WTC11 (cell line): ENCODE results near the gene KLHL29. TPM values are rescaled to one million over a fixed set of nuclear protein-coding genes. Genes with fewer than 3 reads are reported as not detected.
A peak's percentile ranks its signal among the peaks of the same experiment; 100 is the strongest.

Experiments used
- ATAC-seq: fragments of 200-7000 bp; cut with Tn5 transposase; 2 replicates; pipeline ENCODE4 v1.10.0; 2021; ENCODE audit warnings: mild to moderate bottlenecking, moderate library complexity
- CTCF ChIA-PET: fragments of 300-600 bp; sonication (Branson Sonifier 250); formaldehyde crosslinking; loops from one replicate; lab custom pipeline; 2021; ENCODE audit warnings: antibody characterized with exemption; lab: Charles Lee
- POLR2A ChIA-PET: fragments of 350-600 bp; sonication (Branson Sonifier 250); formaldehyde crosslinking; loops from one replicate; lab custom pipeline; 2021; ENCODE audit warnings: antibody characterized with exemption; lab: Charles Lee
- DNase-seq: peaks from one replicate; pipeline ENCODE4 v3.0.0; 2021; ENCODE audit warnings: low spot score
- H3K27ac Mint-ChIP-seq: 2 replicates; pipeline ENCODE4 v1.8.0; 2021; ENCODE audit warnings: mixed read lengths
- H3K27me3 Mint-ChIP-seq: 2 replicates; pipeline ENCODE4 v1.8.0; 2021; ENCODE audit warnings: low read depth, mild to moderate bottlenecking, moderate library complexity, mixed read lengths
- H3K36me3 Mint-ChIP-seq: 2 replicates; pipeline ENCODE4 v1.8.0; 2021; ENCODE audit warnings: mixed read lengths
- H3K4me1 Mint-ChIP-seq: 2 replicates; pipeline ENCODE4 v1.8.0; 2022; ENCODE audit warnings: mixed read lengths
- H3K4me3 Mint-ChIP-seq: 2 replicates; pipeline ENCODE4 v1.8.0; 2021; ENCODE audit warnings: mild to moderate bottlenecking, moderate library complexity, mixed read lengths
- H3K9me3 Mint-ChIP-seq: 2 replicates; pipeline ENCODE4 v1.8.0; 2021; ENCODE audit warnings: mixed read lengths
- ESRRA ChIP-seq: sonication (generic); formaldehyde crosslinking; IDR thresholded peaks from 2 replicates; pipeline ENCODE4 v1.8.1; 2022; ENCODE audit warnings: mild to moderate bottlenecking, missing genetic modification reagents, borderline replicate concordance
- FOXJ3 ChIP-seq: sonication (generic); formaldehyde crosslinking; IDR thresholded peaks from 2 replicates; pipeline ENCODE4 v1.9.0; 2021; ENCODE audit warnings: missing genetic modification reagents, mild to moderate bottlenecking, borderline replicate concordance
- JAZF1 ChIP-seq: fragments of 250-450 bp; sonication (Bioruptor Pico); IDR thresholded peaks from 2 replicates; pipeline ENCODE4 v1.9.0; 2021; ENCODE audit warnings: moderate library complexity, mild to moderate bottlenecking, inconsistent platforms
- NFATC4 ChIP-seq: fragments of 250-450 bp; sonication (Bioruptor Pico); IDR thresholded peaks from 2 replicates; pipeline ENCODE4 v1.9.0; 2021; ENCODE audit warnings: mild to moderate bottlenecking
- NFYB ChIP-seq: sonication (generic); formaldehyde crosslinking; conservative IDR thresholded peaks from 2 replicates; pipeline ENCODE4 v1.8.0; 2022; ENCODE audit warnings: low read depth, missing genetic modification reagents
- RELA ChIP-seq: sonication (generic); formaldehyde crosslinking; IDR thresholded peaks from 2 replicates; pipeline ENCODE4 v1.8.1; 2022; ENCODE audit warnings: missing genetic modification reagents, mild to moderate bottlenecking, borderline replicate concordance
- TP53 ChIP-seq: sonication (generic); formaldehyde crosslinking; IDR thresholded peaks from 2 replicates; pipeline ENCODE4 v1.8.1; 2023; ENCODE audit warnings: mild to moderate bottlenecking, missing genetic modification reagents
- ZNF138 ChIP-seq: sonication (generic); formaldehyde crosslinking; conservative IDR thresholded peaks from 2 replicates; pipeline ENCODE4 v1.8.1; 2022; ENCODE audit warnings: mild to moderate bottlenecking, moderate library complexity, missing genetic modification reagents
- ZNF317 ChIP-seq: sonication (generic); formaldehyde crosslinking; IDR thresholded peaks from 2 replicates; pipeline ENCODE4 v1.8.1; 2023; ENCODE audit warnings: low read depth, mild to moderate bottlenecking, moderate library complexity, missing genetic modification reagents, borderline replicate concordance
- ZNF423 ChIP-seq: fragments of 250-450 bp; sonication (Bioruptor Pico); IDR thresholded peaks from 2 replicates; pipeline ENCODE4 v2.1.2; 2022; ENCODE audit warnings: mild to moderate bottlenecking, moderate library complexity
- total RNA-seq: library from RNA; stranded (reverse); gene quantifications from 3 replicates; pipeline ENCODE4 v1.2.3, GENCODE V29; 2021
- TF ChIP-seq, protein P1 (sequence below): fragments of 250-450 bp; sonication (Bioruptor Pico); IDR thresholded peaks from 2 replicates; pipeline ENCODE4 v1.9.0; 2021; ENCODE audit warnings: mild to moderate bottlenecking
- TF ChIP-seq, protein P2 (sequence below): sonication (generic); formaldehyde crosslinking; IDR thresholded peaks from 2 replicates; pipeline ENCODE4 v1.8.0; 2023; ENCODE audit warnings: missing genetic modification reagents, mild to moderate bottlenecking, borderline replicate concordance
- TF ChIP-seq, protein P3 (sequence below): sonication (generic); formaldehyde crosslinking; IDR thresholded peaks from 2 replicates; pipeline ENCODE4 v1.8.1; 2023; ENCODE audit warnings: mild to moderate bottlenecking, missing genetic modification reagents, moderate library complexity
- TF ChIP-seq, protein P4 (sequence below): sonication (generic); formaldehyde crosslinking; conservative IDR thresholded peaks from 2 replicates; pipeline ENCODE4 v1.8.1; 2022; ENCODE audit warnings: mild to moderate bottlenecking, missing genetic modification reagents
- TF ChIP-seq, protein P5 (sequence below): sonication (generic); formaldehyde crosslinking; IDR thresholded peaks from 2 replicates; pipeline ENCODE4 v1.8.1; 2023; ENCODE audit warnings: mild to moderate bottlenecking, missing genetic modification reagents
- TF ChIP-seq, protein P6 (sequence below): sonication (generic); formaldehyde crosslinking; IDR thresholded peaks from 2 replicates; pipeline ENCODE4 v1.8.1; 2022; ENCODE audit warnings: mild to moderate bottlenecking, missing genetic modification reagents, moderate library complexity, borderline replicate concordance
- TF ChIP-seq, protein P7 (sequence below): fragments of 250-450 bp; sonication (Bioruptor Pico); IDR thresholded peaks from 2 replicates; pipeline ENCODE4 v1.8.0; 2021; ENCODE audit warnings: mild to moderate bottlenecking
- TF ChIP-seq, protein P8 (sequence below): sonication (generic); formaldehyde crosslinking; IDR thresholded peaks from 2 replicates; pipeline ENCODE4 v1.8.0; 2022; ENCODE audit warnings: mild to moderate bottlenecking, missing genetic modification reagents
- TF ChIP-seq, protein P9 (sequence below): sonication (generic); formaldehyde crosslinking; IDR thresholded peaks from 2 replicates; pipeline ENCODE4 v1.8.1; 2023; ENCODE audit warnings: mild to moderate bottlenecking, missing genetic modification reagents

KLHL29 gene
- total RNA-seq, 1 experiment from 2014 or later, result 7.1 TPM

DNA sequence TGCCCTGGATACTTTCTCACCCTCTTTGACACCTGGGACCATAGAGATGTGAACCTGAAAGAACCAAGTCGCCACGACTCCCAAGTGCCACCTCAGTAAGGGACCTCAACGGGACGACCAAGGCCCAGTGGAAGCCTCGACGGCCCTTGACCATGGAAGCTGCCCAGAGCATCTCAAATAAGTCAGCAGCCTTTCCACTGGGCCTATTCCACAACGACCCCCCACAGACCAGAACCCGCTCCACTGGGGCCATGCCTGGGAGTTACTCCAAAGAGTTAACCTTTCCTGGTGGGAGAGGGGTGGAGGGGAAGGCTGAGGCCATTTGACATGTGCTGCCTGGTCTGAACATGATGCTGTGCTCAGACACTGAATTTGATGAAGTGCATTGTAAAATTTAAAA, 146.9 kb downstream of the KLHL29 start:
- Mint-ChIP-seq H3K27me3 (no peaks in the 10 kb centered on the region), H3K4me1 (peaks cover 26% of the 10 kb centered on the region), H3K4me3 (no peak overlapping the region), H3K27ac (no peak overlapping the region), H3K9me3 (no peaks in the 10 kb centered on the region), H3K36me3 (no peaks in the 10 kb centered on the region)
- ATAC-seq, result no peak
- TF ChIP-seq, protein P1, sequence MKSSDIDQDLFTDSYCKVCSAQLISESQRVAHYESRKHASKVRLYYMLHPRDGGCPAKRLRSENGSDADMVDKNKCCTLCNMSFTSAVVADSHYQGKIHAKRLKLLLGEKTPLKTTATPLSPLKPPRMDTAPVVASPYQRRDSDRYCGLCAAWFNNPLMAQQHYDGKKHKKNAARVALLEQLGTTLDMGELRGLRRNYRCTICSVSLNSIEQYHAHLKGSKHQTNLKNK, result no peak
- TF ChIP-seq NFATC4 (no peak), ZNF138 (no peak), FOXJ3 (CRISPR knock-in tag) (no peak), ESRRA (CRISPR knock-in tag) (no peak), RELA (CRISPR knock-in tag) (no peak), ZNF317 (CRISPR knock-in tag) (no peak)
- TF ChIP-seq, protein P2, sequence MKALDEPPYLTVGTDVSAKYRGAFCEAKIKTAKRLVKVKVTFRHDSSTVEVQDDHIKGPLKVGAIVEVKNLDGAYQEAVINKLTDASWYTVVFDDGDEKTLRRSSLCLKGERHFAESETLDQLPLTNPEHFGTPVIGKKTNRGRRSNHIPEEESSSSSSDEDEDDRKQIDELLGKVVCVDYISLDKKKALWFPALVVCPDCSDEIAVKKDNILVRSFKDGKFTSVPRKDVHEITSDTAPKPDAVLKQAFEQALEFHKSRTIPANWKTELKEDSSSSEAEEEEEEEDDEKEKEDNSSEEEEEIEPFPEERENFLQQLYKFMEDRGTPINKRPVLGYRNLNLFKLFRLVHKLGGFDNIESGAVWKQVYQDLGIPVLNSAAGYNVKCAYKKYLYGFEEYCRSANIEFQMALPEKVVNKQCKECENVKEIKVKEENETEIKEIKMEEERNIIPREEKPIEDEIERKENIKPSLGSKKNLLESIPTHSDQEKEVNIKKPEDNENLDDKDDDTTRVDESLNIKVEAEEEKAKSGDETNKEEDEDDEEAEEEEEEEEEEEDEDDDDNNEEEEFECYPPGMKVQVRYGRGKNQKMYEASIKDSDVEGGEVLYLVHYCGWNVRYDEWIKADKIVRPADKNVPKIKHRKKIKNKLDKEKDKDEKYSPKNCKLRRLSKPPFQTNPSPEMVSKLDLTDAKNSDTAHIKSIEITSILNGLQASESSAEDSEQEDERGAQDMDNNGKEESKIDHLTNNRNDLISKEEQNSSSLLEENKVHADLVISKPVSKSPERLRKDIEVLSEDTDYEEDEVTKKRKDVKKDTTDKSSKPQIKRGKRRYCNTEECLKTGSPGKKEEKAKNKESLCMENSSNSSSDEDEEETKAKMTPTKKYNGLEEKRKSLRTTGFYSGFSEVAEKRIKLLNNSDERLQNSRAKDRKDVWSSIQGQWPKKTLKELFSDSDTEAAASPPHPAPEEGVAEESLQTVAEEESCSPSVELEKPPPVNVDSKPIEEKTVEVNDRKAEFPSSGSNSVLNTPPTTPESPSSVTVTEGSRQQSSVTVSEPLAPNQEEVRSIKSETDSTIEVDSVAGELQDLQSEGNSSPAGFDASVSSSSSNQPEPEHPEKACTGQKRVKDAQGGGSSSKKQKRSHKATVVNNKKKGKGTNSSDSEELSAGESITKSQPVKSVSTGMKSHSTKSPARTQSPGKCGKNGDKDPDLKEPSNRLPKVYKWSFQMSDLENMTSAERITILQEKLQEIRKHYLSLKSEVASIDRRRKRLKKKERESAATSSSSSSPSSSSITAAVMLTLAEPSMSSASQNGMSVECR (CRISPR knock-in tag), result no peak
- TF ChIP-seq, protein P3, sequence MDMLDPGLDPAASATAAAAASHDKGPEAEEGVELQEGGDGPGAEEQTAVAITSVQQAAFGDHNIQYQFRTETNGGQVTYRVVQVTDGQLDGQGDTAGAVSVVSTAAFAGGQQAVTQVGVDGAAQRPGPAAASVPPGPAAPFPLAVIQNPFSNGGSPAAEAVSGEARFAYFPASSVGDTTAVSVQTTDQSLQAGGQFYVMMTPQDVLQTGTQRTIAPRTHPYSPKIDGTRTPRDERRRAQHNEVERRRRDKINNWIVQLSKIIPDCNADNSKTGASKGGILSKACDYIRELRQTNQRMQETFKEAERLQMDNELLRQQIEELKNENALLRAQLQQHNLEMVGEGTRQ (CRISPR knock-in tag), result no peak
- TF ChIP-seq, protein P4, sequence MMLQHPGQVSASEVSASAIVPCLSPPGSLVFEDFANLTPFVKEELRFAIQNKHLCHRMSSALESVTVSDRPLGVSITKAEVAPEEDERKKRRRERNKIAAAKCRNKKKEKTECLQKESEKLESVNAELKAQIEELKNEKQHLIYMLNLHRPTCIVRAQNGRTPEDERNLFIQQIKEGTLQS, result no peak
- TF ChIP-seq, protein P5, sequence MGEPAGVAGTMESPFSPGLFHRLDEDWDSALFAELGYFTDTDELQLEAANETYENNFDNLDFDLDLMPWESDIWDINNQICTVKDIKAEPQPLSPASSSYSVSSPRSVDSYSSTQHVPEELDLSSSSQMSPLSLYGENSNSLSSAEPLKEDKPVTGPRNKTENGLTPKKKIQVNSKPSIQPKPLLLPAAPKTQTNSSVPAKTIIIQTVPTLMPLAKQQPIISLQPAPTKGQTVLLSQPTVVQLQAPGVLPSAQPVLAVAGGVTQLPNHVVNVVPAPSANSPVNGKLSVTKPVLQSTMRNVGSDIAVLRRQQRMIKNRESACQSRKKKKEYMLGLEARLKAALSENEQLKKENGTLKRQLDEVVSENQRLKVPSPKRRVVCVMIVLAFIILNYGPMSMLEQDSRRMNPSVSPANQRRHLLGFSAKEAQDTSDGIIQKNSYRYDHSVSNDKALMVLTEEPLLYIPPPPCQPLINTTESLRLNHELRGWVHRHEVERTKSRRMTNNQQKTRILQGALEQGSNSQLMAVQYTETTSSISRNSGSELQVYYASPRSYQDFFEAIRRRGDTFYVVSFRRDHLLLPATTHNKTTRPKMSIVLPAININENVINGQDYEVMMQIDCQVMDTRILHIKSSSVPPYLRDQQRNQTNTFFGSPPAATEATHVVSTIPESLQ (CRISPR knock-in tag), result no peak
- TF ChIP-seq, protein P6, sequence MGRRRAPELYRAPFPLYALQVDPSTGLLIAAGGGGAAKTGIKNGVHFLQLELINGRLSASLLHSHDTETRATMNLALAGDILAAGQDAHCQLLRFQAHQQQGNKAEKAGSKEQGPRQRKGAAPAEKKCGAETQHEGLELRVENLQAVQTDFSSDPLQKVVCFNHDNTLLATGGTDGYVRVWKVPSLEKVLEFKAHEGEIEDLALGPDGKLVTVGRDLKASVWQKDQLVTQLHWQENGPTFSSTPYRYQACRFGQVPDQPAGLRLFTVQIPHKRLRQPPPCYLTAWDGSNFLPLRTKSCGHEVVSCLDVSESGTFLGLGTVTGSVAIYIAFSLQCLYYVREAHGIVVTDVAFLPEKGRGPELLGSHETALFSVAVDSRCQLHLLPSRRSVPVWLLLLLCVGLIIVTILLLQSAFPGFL (CRISPR knock-in tag), result no peak
- DNase-seq, result no peak
- POLR2A ChIA-PET, result no interaction called here
- CTCF ChIA-PET, result no interaction called here

DNA sequence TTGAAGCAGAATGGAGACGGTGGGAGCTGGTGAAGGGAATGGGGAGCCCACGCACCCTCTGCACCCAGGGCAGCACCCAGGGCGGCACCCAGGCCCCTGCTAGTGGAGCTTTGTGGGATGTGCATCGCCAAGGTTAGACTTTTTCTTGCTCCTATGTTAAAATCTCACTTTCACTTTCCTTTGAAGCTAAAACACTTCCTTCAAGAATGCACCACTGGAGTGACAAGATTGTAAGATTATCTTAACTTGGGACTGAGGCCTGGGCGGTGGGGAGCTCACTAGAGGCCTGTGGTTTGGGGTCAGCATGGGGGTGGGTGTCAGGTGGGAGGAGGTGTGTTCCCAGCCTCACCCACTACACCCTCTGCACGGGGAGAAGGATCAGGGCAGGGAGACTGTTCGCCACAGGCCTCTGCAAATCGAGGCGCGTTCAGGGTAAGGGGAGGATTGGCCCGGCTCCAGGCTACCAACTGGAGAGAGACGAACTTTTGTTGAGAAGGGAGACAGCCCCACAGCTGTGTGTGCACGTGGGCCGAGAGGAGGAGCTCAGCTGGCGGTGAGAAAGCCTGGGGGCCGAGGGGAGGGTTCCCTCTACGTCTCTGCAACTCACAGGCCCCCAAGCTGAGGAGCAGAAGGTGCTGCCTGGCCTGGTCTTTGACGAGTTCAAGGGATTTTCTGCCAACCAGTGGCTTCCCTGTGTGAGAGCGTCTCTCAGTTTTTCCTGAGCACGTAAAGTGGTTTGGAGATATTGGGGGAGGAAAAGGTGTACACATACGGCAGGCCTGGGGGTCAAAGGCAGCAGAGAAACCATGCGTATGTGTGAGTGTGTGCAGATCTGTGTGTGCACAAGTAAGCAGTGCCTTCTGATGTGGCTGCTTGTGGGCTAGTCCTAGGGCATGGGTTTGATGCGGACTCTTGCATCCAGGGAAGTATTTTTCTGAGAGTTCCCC, 147.7 kb downstream of the KLHL29 start:
- Mint-ChIP-seq H3K27me3 (no peaks in the 10 kb centered on the region), H3K9me3 (no peaks in the 10 kb centered on the region), H3K4me3 (no peak overlapping the region), H3K27ac (peak overlapping the region; percentile 82), H3K36me3 (no peaks in the 10 kb centered on the region), H3K4me1 (peaks cover 26% of the 10 kb centered on the region)
- peak; percentile 14 for ATAC-seq
- ChIA-PET CTCF (interaction anchor here (0.6 to 1.8 kb wide), 5 partner anchors 28 to 169 kb away, joined by 3 to 6 read pairs (median 3); no protein-coding TSS in a partner anchor), POLR2A (no interaction called here)
- no peak for DNase-seq
- TF ChIP-seq, protein P7, sequence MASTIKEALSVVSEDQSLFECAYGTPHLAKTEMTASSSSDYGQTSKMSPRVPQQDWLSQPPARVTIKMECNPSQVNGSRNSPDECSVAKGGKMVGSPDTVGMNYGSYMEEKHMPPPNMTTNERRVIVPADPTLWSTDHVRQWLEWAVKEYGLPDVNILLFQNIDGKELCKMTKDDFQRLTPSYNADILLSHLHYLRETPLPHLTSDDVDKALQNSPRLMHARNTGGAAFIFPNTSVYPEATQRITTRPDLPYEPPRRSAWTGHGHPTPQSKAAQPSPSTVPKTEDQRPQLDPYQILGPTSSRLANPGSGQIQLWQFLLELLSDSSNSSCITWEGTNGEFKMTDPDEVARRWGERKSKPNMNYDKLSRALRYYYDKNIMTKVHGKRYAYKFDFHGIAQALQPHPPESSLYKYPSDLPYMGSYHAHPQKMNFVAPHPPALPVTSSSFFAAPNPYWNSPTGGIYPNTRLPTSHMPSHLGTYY (CRISPR knock-in tag), result no peak
- TF ChIP-seq, protein P8, sequence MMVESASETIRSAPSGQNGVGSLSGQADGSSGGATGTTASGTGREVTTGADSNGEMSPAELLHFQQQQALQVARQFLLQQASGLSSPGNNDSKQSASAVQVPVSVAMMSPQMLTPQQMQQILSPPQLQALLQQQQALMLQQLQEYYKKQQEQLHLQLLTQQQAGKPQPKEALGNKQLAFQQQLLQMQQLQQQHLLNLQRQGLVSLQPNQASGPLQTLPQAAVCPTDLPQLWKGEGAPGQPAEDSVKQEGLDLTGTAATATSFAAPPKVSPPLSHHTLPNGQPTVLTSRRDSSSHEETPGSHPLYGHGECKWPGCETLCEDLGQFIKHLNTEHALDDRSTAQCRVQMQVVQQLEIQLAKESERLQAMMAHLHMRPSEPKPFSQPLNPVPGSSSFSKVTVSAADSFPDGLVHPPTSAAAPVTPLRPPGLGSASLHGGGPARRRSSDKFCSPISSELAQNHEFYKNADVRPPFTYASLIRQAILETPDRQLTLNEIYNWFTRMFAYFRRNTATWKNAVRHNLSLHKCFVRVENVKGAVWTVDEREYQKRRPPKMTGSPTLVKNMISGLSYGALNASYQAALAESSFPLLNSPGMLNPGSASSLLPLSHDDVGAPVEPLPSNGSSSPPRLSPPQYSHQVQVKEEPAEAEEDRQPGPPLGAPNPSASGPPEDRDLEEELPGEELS (CRISPR knock-in tag), result no peak
- TF ChIP-seq NFYB (CRISPR knock-in tag) (no peak), TP53 (CRISPR knock-in tag) (no peak), ZNF423 (CRISPR knock-in tag) (no peak), JAZF1 (CRISPR knock-in tag) (no peak)
- TF ChIP-seq, protein P9, sequence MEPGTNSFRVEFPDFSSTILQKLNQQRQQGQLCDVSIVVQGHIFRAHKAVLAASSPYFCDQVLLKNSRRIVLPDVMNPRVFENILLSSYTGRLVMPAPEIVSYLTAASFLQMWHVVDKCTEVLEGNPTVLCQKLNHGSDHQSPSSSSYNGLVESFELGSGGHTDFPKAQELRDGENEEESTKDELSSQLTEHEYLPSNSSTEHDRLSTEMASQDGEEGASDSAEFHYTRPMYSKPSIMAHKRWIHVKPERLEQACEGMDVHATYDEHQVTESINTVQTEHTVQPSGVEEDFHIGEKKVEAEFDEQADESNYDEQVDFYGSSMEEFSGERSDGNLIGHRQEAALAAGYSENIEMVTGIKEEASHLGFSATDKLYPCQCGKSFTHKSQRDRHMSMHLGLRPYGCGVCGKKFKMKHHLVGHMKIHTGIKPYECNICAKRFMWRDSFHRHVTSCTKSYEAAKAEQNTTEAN (CRISPR knock-in tag), result no peak
